Thyroid gland (tissue), 4 donors: Measurements from ENCODE around the gene UNC93B1.
"Not testable (repeated sequence)": the region's sequence is repeated elsewhere in the genome, so short reads cannot be mapped to it uniquely, and the experiment has no call there.

Experiments used
- CTCF ChIP-seq, 6 experiments: fragments of 200-600 bp in 3 of 6; fragments of 450-650 bp in 3 of 6; sonication (generic) in 3 of 6; IDR thresholded peaks; one replicate each; pipeline ENCODE4 v1.5.1; 2016 to 2019; ENCODE audit warnings: antibody characterized with exemption in 6 of 6, mild to moderate bottlenecking in 2 of 6, inconsistent platforms in 1 of 6, moderate library complexity in 1 of 6
- POLR2A ChIP-seq, 2 donors: fragments of 450-650 bp; IDR thresholded peaks; one replicate each; pipeline ENCODE4 v1.6.1; 2017; ENCODE audit warnings: antibody characterized with exemption in 2 of 2, mild to moderate bottlenecking in 2 of 2, moderate library complexity in 1 of 2

DNA sequence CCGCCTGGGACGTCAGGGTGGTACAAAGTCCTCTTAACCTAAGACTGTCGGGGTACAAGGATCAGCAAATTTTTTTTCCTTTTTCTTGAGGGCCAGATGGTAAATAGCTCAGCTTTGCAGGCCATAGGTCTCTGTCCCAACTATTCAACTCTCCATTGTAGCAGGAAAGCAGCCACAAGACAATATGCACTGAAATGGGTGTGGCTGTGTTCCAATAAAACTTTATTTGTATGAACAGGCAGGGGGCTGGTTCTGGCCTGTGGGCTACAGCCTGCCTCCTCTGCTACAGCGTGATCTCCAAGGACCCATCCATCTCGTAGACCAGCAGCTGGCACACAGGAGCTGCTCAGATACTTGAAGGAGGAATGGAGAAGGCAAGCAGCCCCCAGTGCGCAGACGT is 56.1 kb downstream of the UNC93B1 start:
- not testable (repeated sequence) for TF ChIP-seq CTCF, POLR2A (IDR thresholded peaks at IDR 0.05)
